Calu3 (cell line): ENCODE data around the gene PARD3. TPM values are rescaled to one million over a fixed set of nuclear protein-coding genes. Genes with fewer than 3 reads are reported as not detected.
A peak's percentile ranks its signal among the peaks of the same experiment; 100 is the strongest.
"Not testable (repeated sequence)": the region's sequence is repeated elsewhere in the genome, so short reads cannot be mapped to it uniquely, and the experiment has no call there.

Experiments
- BruUV-seq: library from RNA; stranded (reverse); fragments of 400-500 nt; replicated peaks from 2 replicates; lab custom pipeline; 2021; lab: Mats Ljungman, UMichigan
- CTCF ChIA-PET: fragments of 300-600 bp; sonication (Branson Sonifier 250); formaldehyde crosslinking; loops from one replicate; lab custom pipeline; 2022; ENCODE audit warnings: antibody characterized with exemption; lab: Charles Lee
- DNase-seq: peaks from one replicate; pipeline ENCODE4 v3.0.0; 2022
- H3K27ac Mint-ChIP-seq: one replicate; pipeline ENCODE4 v1.8.0; 2022; ENCODE audit warnings: mixed read lengths; ENCODE audit not compliant: unreplicated experiment
- H3K27me3 Mint-ChIP-seq: one replicate; pipeline ENCODE4 v1.8.0; 2022; ENCODE audit warnings: mixed read lengths; ENCODE audit not compliant: unreplicated experiment
- H3K36me3 Mint-ChIP-seq: one replicate; pipeline ENCODE4 v1.8.0; 2022; ENCODE audit warnings: mild to moderate bottlenecking, moderate library complexity, mixed read lengths; ENCODE audit not compliant: insufficient read depth, unreplicated experiment
- H3K4me1 Mint-ChIP-seq: one replicate; pipeline ENCODE4 v1.8.0; 2022; ENCODE audit warnings: mild to moderate bottlenecking, low read depth, mixed read lengths; ENCODE audit not compliant: unreplicated experiment
- H3K4me3 Mint-ChIP-seq: one replicate; pipeline ENCODE4 v1.8.0; 2022; ENCODE audit warnings: mild to moderate bottlenecking, low read depth, moderate library complexity, mixed read lengths; ENCODE audit not compliant: unreplicated experiment
- H3K9me3 Mint-ChIP-seq: one replicate; pipeline ENCODE4 v1.8.0; 2022; ENCODE audit warnings: low read depth, mixed read lengths; ENCODE audit not compliant: unreplicated experiment
- CTCF ChIP-seq: fragments of 200-600 bp; IDR thresholded peaks from one replicate; pipeline ENCODE4 v1.8.0; 2022; ENCODE audit warnings: antibody characterized with exemption; ENCODE audit not compliant: unreplicated experiment
- intact Hi-C: fragments of 100-400 bp; cut with micrococcal nuclease; formaldehyde crosslinking; loops from one replicate; pipeline ENCODE4 v1.10.0; 2022; ENCODE audit not compliant: unreplicated experiment
- total RNA-seq: library from RNA; stranded (reverse); gene quantifications from 2 replicates; pipeline ENCODE4 v1.2.3, GENCODE V29; 2022

Gene PARD3
- total RNA-seq, 1 experiment from 2014 or later, result 62.4 TPM

- Mint-ChIP-seq H3K36me3 (no peaks in the 10 kb centered on the region), H3K27me3 (no peaks in the 10 kb centered on the region), H3K27ac (no peak overlapping the region), H3K9me3 (no peaks in the 10 kb centered on the region), H3K4me1 (peaks cover 76% of the 10 kb centered on the region), H3K4me3 (no peak overlapping the region)
- no peak for TF ChIP-seq CTCF
- CTCF ChIA-PET, result interaction anchor here (0.6 to 1.0 kb wide), 2 partner anchors 13 to 20 kb away, joined by 3 read pairs; no protein-coding TSS in a partner anchor
- intact Hi-C loops, result no loop called here
- no TSS peak for BruUV-seq
- no peak for DNase-seq
These were observed 70.5 kb downstream of the PARD3 start for GRCh38 chr10:34744590-34744989.

- CTCF ChIA-PET, result interaction anchor here (1.0 kb wide), 1 partner anchor 12 kb away, joined by 3 read pairs; no protein-coding TSS in a partner anchor
- Mint-ChIP-seq H3K4me3 (no peak overlapping the region), H3K4me1 (peaks cover 77% of the 10 kb centered on the region), H3K9me3 (no peaks in the 10 kb centered on the region), H3K36me3 (no peaks in the 10 kb centered on the region), H3K27ac (peak overlapping the region; percentile 24), H3K27me3 (no peaks in the 10 kb centered on the region)
- intact Hi-C loops, result no loop called here
- DNase-seq, result no peak
- no TSS peak for BruUV-seq
- TF ChIP-seq CTCF, result no peak
These were observed 71.3 kb downstream of the PARD3 start for GRCh38 chr10:34743814-34744213.

GRCh38 chr10:34742456-34742855 lies 72.6 kb downstream of the PARD3 start:
- DNase-seq, result no peak
- no peak for TF ChIP-seq CTCF
- Mint-ChIP-seq H3K27me3 (no peaks in the 10 kb centered on the region), H3K27ac (no peak overlapping the region), H3K4me1 (peaks cover 80% of the 10 kb centered on the region), H3K36me3 (no peaks in the 10 kb centered on the region), H3K4me3 (no peak overlapping the region), H3K9me3 (no peaks in the 10 kb centered on the region)
- CTCF ChIA-PET, result no interaction called here
- intact Hi-C loops, result no loop called here
- BruUV-seq, result no TSS peak

- DNase-seq, H3K36me3 Mint-ChIP-seq, CTCF ChIA-PET, H3K9me3 Mint-ChIP-seq, H3K27me3 Mint-ChIP-seq, H3K27ac Mint-ChIP-seq, BruUV-seq, H3K4me3 Mint-ChIP-seq, intact Hi-C loops: not testable (repeated sequence)
- H3K4me1 Mint-ChIP-seq, result peaks cover 84% of the 10 kb centered on the region
These were observed 74.0 kb downstream of the PARD3 start for GRCh38 chr10:34741087-34741486.

- no peak for TF ChIP-seq CTCF
- Mint-ChIP-seq H3K4me1 (peaks cover 80% of the 10 kb centered on the region), H3K9me3 (no peaks in the 10 kb centered on the region), H3K27ac (peak overlapping the region; percentile 38), H3K36me3 (no peaks in the 10 kb centered on the region), H3K27me3 (no peaks in the 10 kb centered on the region), H3K4me3 (peak overlapping the region; percentile 60)
- no TSS peak for BruUV-seq
- no peak for DNase-seq
- CTCF ChIA-PET, result interaction anchor here (0.7 to 1.3 kb wide), 4 partner anchors 14 to 74 kb away, joined by 3 to 6 read pairs (median 4); no protein-coding TSS in a partner anchor
- intact Hi-C loops, result no loop called here
These were observed 74.8 kb downstream of the PARD3 start for GRCh38 chr10:34740321-34740720.
